Gastroesophageal sphincter (tissue), 4 donors: Measurements from ENCODE around the gene ABHD8. TPM values are rescaled to one million over a fixed set of nuclear protein-coding genes. Genes with fewer than 3 reads are reported as not detected.

Source experiments
- ATAC-seq: fragments of 150-250 bp; one replicate; pipeline ENCODE4 v1.9.1; 2016; ENCODE audit warnings: mild to moderate bottlenecking, moderate library complexity
- H3K27ac ChIP-seq, 4 donors: fragments of 200-600 bp; sonication (generic) in 3 of 4; 1 replicate in 3 of 4; 2 replicates in 1 of 4; pipeline ENCODE4 v1.5.1; 2016 to 2019
- H3K27me3 ChIP-seq: fragments of 200-600 bp; sonication (generic); one replicate; pipeline ENCODE4 v1.5.1; 2019
- H3K36me3 ChIP-seq, 2 donors: fragments of 200-600 bp; sonication (generic); one replicate each; pipeline ENCODE4 v1.5.1; 2019; ENCODE audit warnings: control low read depth in 1 of 2
- H3K4me1 ChIP-seq, 3 donors: fragments of 200-600 bp; sonication (generic); 1 replicate in 2 of 3; 2 replicates in 1 of 3; pipeline ENCODE4 v1.5.1; 2016 to 2019; ENCODE audit warnings: control low read depth in 2 of 3
- H3K4me3 ChIP-seq, 2 donors: fragments of 200-600 bp; sonication (generic); one replicate each; pipeline ENCODE4 v1.5.1; 2019; ENCODE audit warnings: mild to moderate bottlenecking in 1 of 2, moderate library complexity in 1 of 2
- H3K9me3 ChIP-seq, 3 donors: fragments of 200-600 bp; sonication (generic); one replicate each; pipeline ENCODE4 v1.5.1; 2017 to 2019; ENCODE audit warnings: control low read depth in 2 of 3
- EP300 ChIP-seq: sonication (generic); formaldehyde crosslinking; IDR thresholded peaks from one replicate; pipeline ENCODE4 v1.6.1; 2017; ENCODE audit warnings: antibody characterized with exemption, mild to moderate bottlenecking
- POLR2AphosphoS5 ChIP-seq: sonication (generic); formaldehyde crosslinking; IDR thresholded peaks from one replicate; pipeline ENCODE4 v1.6.1; 2017; ENCODE audit warnings: antibody characterized with exemption
- WGBS, 2 donors: methylation state at CpG; one replicate each; pipeline ENCODE4 v1.1.5; 2018; ENCODE audit warnings: low coverage in 1 of 2; 5-methylcytosine and 5-hydroxymethylcytosine counted together
- total RNA-seq, 4 donors: library from RNA; depleted of rRNA; stranded (reverse); fragments of >200 nt; gene quantifications; one replicate each; pipeline ENCODE4 v1.1.0, GENCODE V29; 2016

Gene ABHD8
- total RNA-seq, 4 donors from 2014 or later, result 13.2 to 34.4 (median 24.3) TPM

GRCh38 chr19:17242431-17243208 is 60.6 kb downstream of the ABHD8 start:
- H3K27me3 ChIP-seq, result no peaks in the 10 kb centered on the region
- H3K36me3 ChIP-seq, result peaks cover 0 to 33% of the 10 kb centered on the region in 2 donors
- H3K4me1 ChIP-seq, result peaks cover 0 to 54% (median 31%) of the 10 kb centered on the region in 3 donors
- peak overlapping the region; percentile 25 to 94 (median 86) for H3K27ac ChIP-seq
- no peak for ATAC-seq
- no peaks in the 10 kb centered on the region for H3K9me3 ChIP-seq
- WGBS, 2 donors, result 54 to 70% methylated on average over 2 to 4 of the region's 8 CpGs
- TF ChIP-seq EP300, result no peak
- TF ChIP-seq POLR2AphosphoS5, result no peak
- H3K4me3 ChIP-seq, result peak overlapping the region in 1 of 2 donors; percentile 92

Other genes starting within 250 kb of the ABHD8 start
- 1 to 10 TPM; 3.2 to 6.4 (median 5.5) TPM for gene HAUS8, start 228.0 kb downstream of the ABHD8 start, total RNA-seq
- 10 to 100 TPM; 38.1 to 77.7 (median 66.2) TPM for gene MYO9B, start 227.6 kb downstream of the ABHD8 start, total RNA-seq
- 10 to 100 TPM; 11.3 to 24.0 (median 17.9) TPM for gene USE1, start 88.1 kb downstream of the ABHD8 start, total RNA-seq
- gene OCEL1, start 77.2 kb downstream of the ABHD8 start, total RNA-seq, result 10 to 100 TPM in 1 of 4 donors, 1 to 10 TPM in 3; 3.5 to 15.1 (median 6.5) TPM
- gene NR2F6, start 57.5 kb downstream of the ABHD8 start, total RNA-seq, result 10 to 100 TPM; 33.9 to 71.9 (median 60.2) TPM
- 1 to 10 TPM; 4.6 to 9.6 (median 5.1) TPM for gene USHBP1, start 38.7 kb downstream of the ABHD8 start, total RNA-seq
- 10 to 100 TPM; 62.6 to 91.8 (median 81.9) TPM for gene BABAM1, start 36.0 kb downstream of the ABHD8 start, total RNA-seq
- gene ANKLE1, start 21.5 kb downstream of the ABHD8 start, total RNA-seq, result under 1 TPM in 2 of 4 donors, not detected in 2; 0.39 to 0.81 TPM
- 100 to 1,000 TPM in 3 of 4 donors, 10 to 100 TPM in 1; 95.0 to 175 (median 113) TPM for gene MRPL34, start 2.4 kb upstream of the ABHD8 start, total RNA-seq
- gene DDA1, start 6.1 kb upstream of the ABHD8 start, total RNA-seq, result 10 to 100 TPM; 13.2 to 58.5 (median 19.9) TPM
- 1 to 10 TPM; 1.3 to 6.2 (median 4.2) TPM for gene ANO8, start 31.4 kb upstream of the ABHD8 start, total RNA-seq
- gene GTPBP3, start 34.1 kb upstream of the ABHD8 start, total RNA-seq, result 10 to 100 TPM in 3 of 4 donors, 1 to 10 TPM in 1; 9.3 to 20.2 (median 15.6) TPM
- gene PLVAP, start 73.9 kb upstream of the ABHD8 start, total RNA-seq, result 100 to 1,000 TPM in 1 of 4 donors, 10 to 100 TPM in 3; 41.4 to 110 (median 67.9) TPM
- not detected for gene CCDC194, start 90.8 kb upstream of the ABHD8 start, total RNA-seq
- gene BST2, start 102.2 kb upstream of the ABHD8 start, total RNA-seq, result 100 to 1,000 TPM in 1 of 4 donors, 10 to 100 TPM in 3; 36.6 to 196 (median 40.7) TPM
- gene MVB12A, start 116.6 kb upstream of the ABHD8 start, total RNA-seq, result 10 to 100 TPM; 30.8 to 44.7 (median 37.7) TPM
- gene TMEM221, start 145.2 kb upstream of the ABHD8 start, total RNA-seq, result 1 to 10 TPM in 1 of 4 donors, under 1 TPM in 1, not detected in 2; 0.46 to 1.3 TPM
- gene NXNL1, start 157.5 kb upstream of the ABHD8 start, total RNA-seq, result not detected
- 10 to 100 TPM; 17.1 to 21.3 (median 19.6) TPM for gene SLC27A1, start 167.1 kb upstream of the ABHD8 start, total RNA-seq
- gene PGLS, start 208.2 kb upstream of the ABHD8 start, total RNA-seq, result 10 to 100 TPM; 35.0 to 48.7 (median 39.9) TPM